Stimulated activated effector memory CD8-positive, alpha-beta T cell treated with anti-CD3 and anti-CD28 coated beads, Interleukin-12 subunit alpha, Interleukin-12 subunit beta, amount 100 ng/mL, for 72 hours (primary cell): ENCODE results near the gene PNMA8C.

ENCODE experiments used
- ATAC-seq: fragments of 150-1000 bp; cut with Tn5 transposase; 2 replicates; pipeline ENCODE4 v1.10.0; 2021
- DNase-seq, 2 donors: peaks; one replicate each; pipeline ENCODE4 v3.0.0; 2021 to 2022; ENCODE audit warnings: low spot score in 2 of 2
- H3K27ac Mint-ChIP-seq: one replicate; pipeline ENCODE4 v1.8.0; 2022; ENCODE audit warnings: mild to moderate bottlenecking, mixed read lengths
- H3K36me3 Mint-ChIP-seq: one replicate; pipeline ENCODE4 v1.8.0; 2022; ENCODE audit warnings: mild to moderate bottlenecking, mixed read lengths
- H3K4me1 Mint-ChIP-seq: one replicate; pipeline ENCODE4 v1.8.0; 2022; ENCODE audit warnings: mixed read lengths
- H3K4me3 Mint-ChIP-seq: one replicate; pipeline ENCODE4 v1.8.0; 2022; ENCODE audit warnings: mild to moderate bottlenecking, mixed read lengths
- H3K9me3 Mint-ChIP-seq: one replicate; pipeline ENCODE4 v1.8.0; 2022; ENCODE audit warnings: mixed read lengths

Gene PNMA8C

GRCh38 chr19:46428239-46429135 is at the start of gene PNMA8C:
TSS of gene PNMA8C (minus strand) at chr19:46428936. CDS start at chr19:46428359, 577 bp downstream.
- H3K27ac Mint-ChIP-seq = peak within 1 kb of the TSS; percentile 85

GRCh38 chr19:46475986-46476385 is 47.2 kb upstream of the PNMA8C start:
- Mint-ChIP-seq H3K36me3 (no peaks in the 10 kb centered on the region), H3K4me1 (peaks cover 9% of the 10 kb centered on the region), H3K9me3 (no peaks in the 10 kb centered on the region), H3K4me3 (no peak overlapping the region), H3K27ac (no peak overlapping the region)
- no peak for DNase-seq
- no peak for ATAC-seq

More at GRCh38 chr19:46428239-46429135, at the start of gene PNMA8C:
- Mint-ChIP-seq H3K4me3 (peak within 1 kb of the TSS; percentile 71), H3K36me3 (peaks cover 16% of the 10 kb centered on the region), H3K4me1 (peaks cover 33% of the 10 kb centered on the region), H3K9me3 (no peaks in the 10 kb centered on the region)
- peak; percentile 69 for ATAC-seq
- DNase-seq = peak; percentile 28 to 69

GRCh38 chr19:46474211-46474610 is 45.5 kb upstream of the PNMA8C start:
- ATAC-seq (no peak), DNase-seq (no peak)
- Mint-ChIP-seq H3K4me1 (peaks cover 9% of the 10 kb centered on the region), H3K9me3 (no peaks in the 10 kb centered on the region), H3K36me3 (no peaks in the 10 kb centered on the region), H3K4me3 (no peak overlapping the region), H3K27ac (no peak overlapping the region)

- Mint-ChIP-seq H3K9me3 (no peaks in the 10 kb centered on the region), H3K27ac (no peak overlapping the region), H3K4me3 (no peak overlapping the region), H3K4me1 (no peaks in the 10 kb centered on the region), H3K36me3 (no peaks in the 10 kb centered on the region)
- ATAC-seq (no peak), DNase-seq (no peak)
Observed at GRCh38 chr19:46472592-46472991, 43.9 kb upstream of the PNMA8C start.

- no peaks in the 10 kb centered on the region for H3K36me3 Mint-ChIP-seq
- peaks cover 5% of the 10 kb centered on the region for H3K4me1 Mint-ChIP-seq
- H3K4me3 Mint-ChIP-seq = no peak overlapping the region
- ATAC-seq = no peak
- no peak overlapping the region for H3K27ac Mint-ChIP-seq
- H3K9me3 Mint-ChIP-seq = no peaks in the 10 kb centered on the region
- no peak for DNase-seq
Observed at GRCh38 chr19:46471811-46472543, 43.2 kb upstream of the PNMA8C start.

- peaks cover 13% of the 10 kb centered on the region for H3K4me1 Mint-ChIP-seq
- H3K27ac Mint-ChIP-seq = no peak within 1 kb of the TSS
- no peaks in the 10 kb centered on the region for H3K36me3 Mint-ChIP-seq
- ATAC-seq (no peak), DNase-seq (no peak)
- H3K4me3 Mint-ChIP-seq = no peak within 1 kb of the TSS
- no peaks in the 10 kb centered on the region for H3K9me3 Mint-ChIP-seq
Observed at GRCh38 chr19:46471116-46471733, 42.5 kb upstream of the PNMA8C start, which contains the start of gene PNMA8A. TSS of gene PNMA8A (minus strand) at chr19:46471563. CDS start at chr19:46471035, 528 bp downstream.

GRCh38 chr19:46470376-46470775 is 41.6 kb upstream of the PNMA8C start:
- H3K27ac Mint-ChIP-seq = no peak overlapping the region
- ATAC-seq = no peak
- H3K36me3 Mint-ChIP-seq = no peaks in the 10 kb centered on the region

GRCh38 chr19:46469541-46470185 is 40.9 kb upstream of the PNMA8C start:
- ATAC-seq (no peak), DNase-seq (no peak)
- Mint-ChIP-seq H3K36me3 (no peaks in the 10 kb centered on the region), H3K4me3 (no peak overlapping the region), H3K27ac (no peak overlapping the region), H3K9me3 (no peaks in the 10 kb centered on the region), H3K4me1 (peaks cover 13% of the 10 kb centered on the region)

More at GRCh38 chr19:46470376-46470775, 41.6 kb upstream of the PNMA8C start:
- no peaks in the 10 kb centered on the region for H3K9me3 Mint-ChIP-seq
- H3K4me1 Mint-ChIP-seq = peaks cover 13% of the 10 kb centered on the region
- H3K4me3 Mint-ChIP-seq = no peak overlapping the region
- DNase-seq = no peak

GRCh38 chr19:46466536-46467196 is 37.9 kb upstream of the PNMA8C start:
- Mint-ChIP-seq H3K9me3 (no peaks in the 10 kb centered on the region), H3K27ac (no peak overlapping the region), H3K4me1 (peaks cover 13% of the 10 kb centered on the region), H3K4me3 (no peak overlapping the region), H3K36me3 (no peaks in the 10 kb centered on the region)
- ATAC-seq (peak; percentile 83), DNase-seq (no peak)

- H3K4me1 Mint-ChIP-seq = peaks cover 13% of the 10 kb centered on the region
- no peaks in the 10 kb centered on the region for H3K36me3 Mint-ChIP-seq
- no peak for DNase-seq
- H3K9me3 Mint-ChIP-seq = no peaks in the 10 kb centered on the region
- H3K27ac Mint-ChIP-seq = no peak overlapping the region
- no peak overlapping the region for H3K4me3 Mint-ChIP-seq
- ATAC-seq = no peak
Observed at GRCh38 chr19:46463516-46463915, 34.8 kb upstream of the PNMA8C start.

- H3K9me3 Mint-ChIP-seq = no peaks in the 10 kb centered on the region
- H3K4me1 Mint-ChIP-seq = peaks cover 4% of the 10 kb centered on the region
- H3K36me3 Mint-ChIP-seq = no peaks in the 10 kb centered on the region
- DNase-seq = no peak
- no peak for ATAC-seq
- no peak overlapping the region for H3K4me3 Mint-ChIP-seq
- H3K27ac Mint-ChIP-seq = no peak overlapping the region
Observed at GRCh38 chr19:46461537-46461936, 32.8 kb upstream of the PNMA8C start.

GRCh38 chr19:46460981-46461380 is 32.2 kb upstream of the PNMA8C start:
- no peaks in the 10 kb centered on the region for H3K9me3 Mint-ChIP-seq
- no peaks in the 10 kb centered on the region for H3K36me3 Mint-ChIP-seq
- ATAC-seq (no peak), DNase-seq (no peak)
- H3K4me1 Mint-ChIP-seq = no peaks in the 10 kb centered on the region
- no peak overlapping the region for H3K4me3 Mint-ChIP-seq
- no peak overlapping the region for H3K27ac Mint-ChIP-seq

- Mint-ChIP-seq H3K4me1 (no peaks in the 10 kb centered on the region), H3K9me3 (no peaks in the 10 kb centered on the region), H3K4me3 (no peak overlapping the region), H3K27ac (no peak overlapping the region), H3K36me3 (no peaks in the 10 kb centered on the region)
- ATAC-seq = no peak
- no peak for DNase-seq
Observed at GRCh38 chr19:46460055-46460454, 31.3 kb upstream of the PNMA8C start.

GRCh38 chr19:46456930-46457329 is 28.2 kb upstream of the PNMA8C start:
- H3K4me3 Mint-ChIP-seq = no peak overlapping the region
- no peaks in the 10 kb centered on the region for H3K36me3 Mint-ChIP-seq
- ATAC-seq (no peak), DNase-seq (no peak)
- no peaks in the 10 kb centered on the region for H3K4me1 Mint-ChIP-seq
- no peaks in the 10 kb centered on the region for H3K9me3 Mint-ChIP-seq
- H3K27ac Mint-ChIP-seq = no peak overlapping the region
